NOMO-1 (cell line): Measurements from ENCODE around the gene DMBX1.

Experiments
- DNase-seq, 2 experiments: peaks; one replicate each; lab custom pipeline; 2025; ENCODE audit not compliant: unreplicated experiment in 2 of 2; lab: John Stamatoyannopoulos, UW

The DMBX1 gene

GRCh38 chr1:46522969-46523320, 33.3 kb downstream of the DMBX1 start:
- DNase-seq: no peak

GRCh38 chr1:46523496-46524353, 34.1 kb downstream of the DMBX1 start:
- DNase-seq: no peak

- DNase-seq: no peak
Measured at GRCh38 chr1:46524843-46525242, 35.2 kb downstream of the DMBX1 start.

- DNase-seq: no peak
Measured at GRCh38 chr1:46525253-46525983, 35.8 kb downstream of the DMBX1 start.

GRCh38 chr1:46526013-46526690, 36.5 kb downstream of the DMBX1 start:
- DNase-seq: no peak

GRCh38 chr1:46526691-46527291, 37.2 kb downstream of the DMBX1 start:
- DNase-seq: no peak

- peak; percentile 68 to 70 for DNase-seq
Measured at GRCh38 chr1:46527474-46528296, 38.0 kb downstream of the DMBX1 start.

GRCh38 chr1:46528297-46528955, 38.8 kb downstream of the DMBX1 start:
- DNase-seq: peak in 1 of 2 experiments; percentile 22

GRCh38 chr1:46529031-46529630, 39.5 kb downstream of the DMBX1 start:
- no peak for DNase-seq

GRCh38 chr1:46530311-46530710, 40.7 kb downstream of the DMBX1 start:
- DNase-seq: no peak

GRCh38 chr1:46530791-46531409, 41.3 kb downstream of the DMBX1 start:
- DNase-seq: no peak

- DNase-seq: no peak
Measured at GRCh38 chr1:46532095-46532494, 42.5 kb downstream of the DMBX1 start.

- peak; percentile 36 to 45 for DNase-seq
Measured at GRCh38 chr1:46532498-46533178, 43.0 kb downstream of the DMBX1 start.

GRCh38 chr1:46533179-46533864, 43.7 kb downstream of the DMBX1 start:
- peak; percentile 14 to 28 for DNase-seq

- DNase-seq: peak; percentile 9 to 16
Measured at GRCh38 chr1:46535063-46535462, 45.4 kb downstream of the DMBX1 start.

- no peak for DNase-seq
Measured at GRCh38 chr1:46536527-46536926, 46.9 kb downstream of the DMBX1 start.

GRCh38 chr1:46537651-46538050, 48.0 kb downstream of the DMBX1 start:
- no peak for DNase-seq

- no peak for DNase-seq
Measured at GRCh38 chr1:46538147-46538546, 48.5 kb downstream of the DMBX1 start.
